SK-N-SH (cell line): ENCODE data around the gene GNE. TPM values are rescaled to one million over a fixed set of nuclear protein-coding genes. Genes with fewer than 3 reads are reported as not detected.

Experiments
- CTCF ChIA-PET: fragments of 300-600, 350-600 bp; formaldehyde crosslinking; extraction: SDS; loops from one replicate; lab custom pipeline; 2021; lab: Yijun Ruan, JAX
- POLR2A ChIA-PET: fragments of 350-600 bp; sonication (Branson Sonifier 250); formaldehyde crosslinking; extraction: SDS; loops from one replicate; lab custom pipeline; 2020; ENCODE audit warnings: antibody characterized with exemption, inconsistent platforms; lab: Yijun Ruan, JAX
- DNase-seq: peaks from one replicate; pipeline ENCODE4 v3.0.0; 2012
- H2AFZ ChIP-seq: fragments of 200-600 bp; sonication (generic); 2 replicates; pipeline ENCODE4 v1.8.1; 2016; ENCODE audit warnings: antibody characterized with exemption, mild to moderate bottlenecking, low read depth
- H3F3A ChIP-seq: fragments of 200-600 bp; sonication (generic); replicated peaks from 2 replicates; pipeline ENCODE3; 2016; ENCODE audit warnings: antibody characterized with exemption, mild to moderate bottlenecking; ENCODE audit not compliant: insufficient read depth
- H3K27ac ChIP-seq, 2 experiments: fragments of 200-500 bp in 1 of 2; fragments of 200-600 bp in 1 of 2; sonication (Bioruptor generic) in 1 of 2; sonication (generic), shearing (Covaris generic) in 1 of 2; 2 replicates each; pipeline versions ENCODE4 v1.5.1 to v1.6.1; 2014 to 2016; ENCODE audit warnings: low read depth in 2 of 2, inconsistent platforms in 1 of 2, low read length in 1 of 2, mild to moderate bottlenecking in 1 of 2, mixed read lengths in 1 of 2
- H3K27me3 ChIP-seq: fragments of 200-600 bp; sonication (generic), shearing (Covaris generic); 2 replicates; pipeline ENCODE4 v1.6.1; 2016; ENCODE audit warnings: mixed run types; ENCODE audit not compliant: insufficient read depth
- H3K36me3 ChIP-seq, 2 experiments: fragments of 200-500 bp in 1 of 2; fragments of 200-600 bp in 1 of 2; sonication (Bioruptor generic) in 1 of 2; sonication (generic) in 1 of 2; replicated peaks in 1 of 2; 2 replicates each; pipeline versions ENCODE3 to v1.5.1; 2014 to 2016; ENCODE audit warnings: low read length in 1 of 2, mild to moderate bottlenecking in 1 of 2; ENCODE audit not compliant: insufficient read depth in 2 of 2, control insufficient read depth in 1 of 2
- H3K4me1 ChIP-seq, 2 experiments: fragments of 200-500 bp in 1 of 2; fragments of 200-600 bp in 1 of 2; sonication (Bioruptor generic) in 1 of 2; sonication (generic), shearing (Covaris generic) in 1 of 2; 2 replicates each; pipeline versions ENCODE4 v1.5.1 to v1.6.1; 2014 to 2016; ENCODE audit warnings: low read depth in 1 of 2, low read length in 1 of 2, mixed run types in 1 of 2; ENCODE audit not compliant: insufficient read depth in 2 of 2, control insufficient read depth in 1 of 2
- H3K4me2 ChIP-seq: fragments of 200-600 bp; sonication (generic), shearing (Covaris generic); 2 replicates; pipeline ENCODE4 v1.6.1; 2017; ENCODE audit warnings: mixed run types
- H3K4me3 ChIP-seq, 2 experiments: fragments of 200-500 bp in 1 of 2; fragments of 200-600 bp in 1 of 2; sonication (Bioruptor generic) in 1 of 2; sonication (generic), shearing (Covaris generic) in 1 of 2; 2 replicates each; pipeline versions ENCODE4 v1.5.1 to v1.8.1; 2014 to 2016; ENCODE audit warnings: low read depth in 2 of 2, inconsistent platforms in 1 of 2, low read length in 1 of 2, mild to moderate bottlenecking in 1 of 2, mixed read lengths in 1 of 2, moderate library complexity in 1 of 2
- H3K79me2 ChIP-seq: fragments of 200-600 bp; sonication (generic); 2 replicates; pipeline ENCODE4 v1.8.1; 2017; ENCODE audit warnings: mild to moderate bottlenecking; ENCODE audit not compliant: insufficient read depth
- H3K9ac ChIP-seq: fragments of 200-600 bp; sonication (generic); 2 replicates; pipeline ENCODE4 v1.6.1; 2017; ENCODE audit warnings: mixed run types
- H3K9me2 ChIP-seq: fragments of 200-600 bp; sonication (generic); 2 replicates; pipeline ENCODE4 v1.6.1; 2017; ENCODE audit warnings: mixed run types
- H3K9me3 ChIP-seq: fragments of 200-600 bp; sonication (generic); 2 replicates; pipeline ENCODE4 v1.6.1; 2017; ENCODE audit warnings: mixed run types, mild to moderate bottlenecking, moderate library complexity
- H4K20me1 ChIP-seq: fragments of 200-600 bp; sonication (generic); 2 replicates; pipeline ENCODE4 v1.6.1; 2017; ENCODE audit warnings: mild to moderate bottlenecking, mixed run types; ENCODE audit not compliant: insufficient read depth
- CTCF ChIP-seq: fragments of 200-600 bp; sonication (generic); IDR thresholded peaks from 2 replicates; pipeline ENCODE4 v1.6.1; 2017; ENCODE audit warnings: antibody characterized with exemption, mild to moderate bottlenecking, moderate library complexity
- EP300 ChIP-seq, 2 experiments: IDR thresholded peaks; 2 replicates each; pipeline versions ENCODE4 v1.4.0 to v1.6.1; 2012; ENCODE audit warnings: borderline replicate concordance in 1 of 2, low read depth in 1 of 2, low read length in 1 of 2
- FOXJ3 ChIP-seq: sonication (generic); formaldehyde crosslinking; IDR thresholded peaks from 2 replicates; pipeline ENCODE4 v1.5.1; 2020; ENCODE audit warnings: mild to moderate bottlenecking, missing genetic modification reagents
- FOXM1 ChIP-seq: IDR thresholded peaks from 2 replicates; pipeline ENCODE4 v1.4.0; 2012; ENCODE audit warnings: low read depth, mild to moderate bottlenecking
- GABPA ChIP-seq: IDR thresholded peaks from 2 replicates; pipeline ENCODE4 v1.4.0; 2012; ENCODE audit warnings: low read depth, mild to moderate bottlenecking
- GATA2 ChIP-seq: sonication (generic); formaldehyde crosslinking; IDR thresholded peaks from 2 replicates; pipeline ENCODE4 v1.5.0; 2020; ENCODE audit warnings: mild to moderate bottlenecking, missing genetic modification reagents
- IRF3 ChIP-seq: fragments of 150-350 bp; IDR thresholded peaks from 2 replicates; pipeline ENCODE4 v1.6.1; 2016; ENCODE audit warnings: mild to moderate bottlenecking, low read depth, low read length
- JUND ChIP-seq: IDR thresholded peaks from 2 replicates; pipeline ENCODE4 v1.4.0; 2012
- MEF2A ChIP-seq: IDR thresholded peaks from 2 replicates; pipeline ENCODE4 v1.4.0; 2012; ENCODE audit warnings: low read depth, borderline replicate concordance
- MXI1 ChIP-seq: IDR thresholded peaks from 2 replicates; pipeline ENCODE4 v1.6.1; 2012; ENCODE audit warnings: mild to moderate bottlenecking, low read depth, low read length, improper control_type of control experiment
- PBX3 ChIP-seq: IDR thresholded peaks from 2 replicates; pipeline ENCODE4; 2012
- RAD21 ChIP-seq: IDR thresholded peaks from 2 replicates; pipeline ENCODE4 v1.6.1; 2012; ENCODE audit warnings: mild to moderate bottlenecking, low read length
- RFX5 ChIP-seq: IDR thresholded peaks from 2 replicates; pipeline ENCODE4 v1.6.1; 2012; ENCODE audit warnings: mild to moderate bottlenecking, improper control_type of control experiment, low read length
- SIN3A ChIP-seq: IDR thresholded peaks from 2 replicates; pipeline ENCODE4 v1.6.1; 2012; ENCODE audit warnings: low read depth, mild to moderate bottlenecking, low read length, moderate library complexity, borderline replicate concordance
- SMC3 ChIP-seq: IDR thresholded peaks from 2 replicates; pipeline ENCODE4 v1.6.1; 2012; ENCODE audit warnings: low read depth, low read length, improper control_type of control experiment
- TAF1 ChIP-seq: IDR thresholded peaks from 2 replicates; pipeline ENCODE4 v1.6.1; 2012; ENCODE audit warnings: low read depth, mild to moderate bottlenecking, low read length, moderate library complexity, borderline replicate concordance
- TCF12 ChIP-seq: IDR thresholded peaks from 2 replicates; pipeline ENCODE4 v1.4.0; 2012
- USF1 ChIP-seq: IDR thresholded peaks from 2 replicates; pipeline ENCODE4 v1.4.0; 2012; ENCODE audit warnings: low read depth, borderline replicate concordance
- USF2 ChIP-seq: fragments of 150-350 bp; IDR thresholded peaks from 2 replicates; pipeline ENCODE4 v1.6.1; 2017; ENCODE audit warnings: antibody characterized with exemption, low read length, low read depth, borderline replicate concordance
- YY1 ChIP-seq: IDR thresholded peaks from 2 replicates; pipeline ENCODE4 v1.4.0; 2012; ENCODE audit warnings: low read depth, mild to moderate bottlenecking
- ZBTB33 ChIP-seq: IDR thresholded peaks from 2 replicates; pipeline ENCODE4 v1.4.0; 2012; ENCODE audit warnings: low read depth, borderline replicate concordance
- WGBS: methylation state at CpG from one replicate; pipeline ENCODE4 v1.1.6; 2017; ENCODE audit warnings: low lambda C conversion rate; 5-methylcytosine and 5-hydroxymethylcytosine counted together
- polyA plus RNA-seq, 3 experiments: library from polyadenylated mRNA; depleted of rRNA; stranded (reverse); fragments of >200 nt; gene quantifications; 2 replicates each; pipeline ENCODE4 v1.2.3, GENCODE V29; 2012

GNE gene
- polyA plus RNA-seq, 1 of the 3 experiments (the other 2 are of a cell fraction), result 13.0 TPM

GRCh38 chr9:36165826-36166167 is 92.5 kb downstream of the GNE start:
- H3K4me1 ChIP-seq, result peaks cover 28 to 43% of the 10 kb centered on the region in 2 experiments; a peak in 3 of 4 replicates

GRCh38 chr9:36164989-36165388 is 93.3 kb downstream of the GNE start:
- Histone ChIP-seq H3K79me2 (no peaks in the 10 kb centered on the region), H3K4me1 (peaks cover 28 to 43% of the 10 kb centered on the region in 2 experiments; a peak in 3 of 4 replicates), H3K27me3 (no peaks in the 10 kb centered on the region), H3K9me3 (no peaks in the 10 kb centered on the region), H3K4me3 (no peak overlapping the region), H3K4me2 (peak overlapping the region; percentile 88; the same call in 1 of the 2 replicates), H4K20me1 (no peaks in the 10 kb centered on the region), H3K36me3 (no peaks in the 10 kb centered on the region), H3K27ac (no peak overlapping the region), H3K9ac (0 out of 2 replicates have a peak overlapping the region, but pooled peaks have one; percentile 13), H3K9me2 (no peaks in the 10 kb centered on the region), H3F3A (peaks cover 45% of the 10 kb centered on the region), H2AFZ (no peak overlapping the region)
- CTCF ChIA-PET, result interaction anchor here (1.0 to 8.8 kb wide), 16 partner anchors 9 to 210 kb away, joined by 3 to 167 read pairs (median 9); partner anchors contain the start of genes CLTA and GLIPR2
- POLR2A ChIA-PET, result interaction anchor here (1.5 to 5.7 kb wide), 4 partner anchors 16 to 90 kb away, joined by 3 to 38 read pairs (median 10); partner anchors contain the start of gene GLIPR2
- no peak for DNase-seq
- 74% methylated on average over 3 of the region's 3 CpGs for WGBS
- TF ChIP-seq GABPA (no peak), ZBTB33 (no peak), JUND (no peak), PBX3 (no peak), RFX5 (no peak), MEF2A (no peak), GATA2 (CRISPR knock-in tag) (no peak), IRF3 (no peak), SMC3 (no peak), RAD21 (no peak), USF2 (no peak), FOXM1 (no peak), CTCF (no peak), EP300 (IDR thresholded peaks at IDR 0.05; ENCODE audit: borderline replicate concordance in 1 of 2, low read depth in 1 of 2, low read length in 1 of 2) (no peak), SIN3A (no peak)

More at GRCh38 chr9:36165826-36166167, 92.5 kb downstream of the GNE start:
- POLR2A ChIA-PET, result interaction anchor here (5.7 kb wide), 1 partner anchor 17 kb away, joined by 38 read pairs; no protein-coding TSS in a partner anchor
- Histone ChIP-seq H2AFZ (peak overlapping the region; percentile 90; the same call in 1 of the 2 replicates), H3K9me2 (no peaks in the 10 kb centered on the region)
- TF ChIP-seq USF1 (no peak), YY1 (no peak), TAF1 (no peak), TCF12 (no peak), FOXM1 (no peak), MXI1 (no peak), FOXJ3 (CRISPR knock-in tag) (no peak)
- TF ChIP-seq, all 33 proteins: peak for 0
- H3K27me3 ChIP-seq, result no peaks in the 10 kb centered on the region
- peaks cover 38% of the 10 kb centered on the region for H3F3A ChIP-seq
- CTCF ChIA-PET, result interaction anchor here (0.7 to 8.8 kb wide), 25 partner anchors 10 to 1138 kb away, joined by 3 to 167 read pairs (median 10); partner anchors contain the start of genes CLTA and GLIPR2
- 42% methylated on average over 7 of the region's 12 CpGs for WGBS
- peak overlapping the region; percentile 66; the same call in 1 of the 2 replicates for H3K9ac ChIP-seq
- no peaks in the 10 kb centered on the region for H3K79me2 ChIP-seq
- DNase-seq, result no peak
- no peaks in the 10 kb centered on the region for H3K36me3 ChIP-seq
- H3K4me3 ChIP-seq, result no peak overlapping the region
- peak overlapping the region; percentile 88; the same call in 1 of the 2 replicates for H3K4me2 ChIP-seq
- H4K20me1 ChIP-seq, result no peaks in the 10 kb centered on the region
- H3K9me3 ChIP-seq, result no peaks in the 10 kb centered on the region
- peak overlapping the region in 1 of 2 experiments; percentile 62; a peak in 2 of 4 replicates for H3K27ac ChIP-seq
